ENCODE data around the gene FUT1.

FUT1 gene

DNA sequence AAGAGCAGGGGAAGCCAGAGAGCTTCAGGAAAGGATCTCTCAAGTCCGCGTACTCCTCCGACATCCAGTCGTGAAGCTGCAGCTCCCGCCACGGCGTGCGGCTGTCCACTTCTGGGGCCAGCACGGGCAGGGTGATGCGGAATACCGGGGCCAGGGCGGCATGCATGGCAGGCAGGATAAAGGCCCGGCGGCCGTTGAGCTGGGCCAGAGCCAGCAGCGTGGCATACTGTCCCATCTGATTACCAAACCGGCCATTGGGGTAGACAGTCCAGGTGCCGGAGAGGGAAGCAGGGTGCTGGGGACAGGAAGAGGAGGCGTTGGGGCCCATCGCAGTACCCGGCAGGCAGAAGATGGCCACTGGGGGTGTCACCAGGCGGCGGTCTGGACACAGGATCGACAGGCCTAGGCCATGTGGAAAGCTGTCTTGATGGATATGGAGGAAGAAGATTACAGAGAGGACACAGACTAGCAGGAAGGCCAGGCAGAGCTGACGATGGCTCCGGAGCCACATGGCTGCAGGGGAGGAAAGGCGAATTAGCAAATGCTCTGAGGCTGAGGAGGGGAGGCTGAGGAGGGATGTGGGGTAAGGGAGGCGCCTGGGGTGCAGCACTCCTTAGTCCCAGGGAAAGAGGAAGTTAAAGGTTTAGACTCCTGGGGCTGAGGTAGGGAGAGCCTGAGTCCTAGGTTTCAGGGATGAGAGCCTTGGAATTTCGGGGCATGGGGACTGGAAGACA is 1.5 kb downstream of the FUT1 start:
- Histone ChIP-seq H3K27me3 (ENCODE audit: low read depth, low read length) (no peaks in the 10 kb centered on the region), H3K36me3 (replicated peaks; ENCODE audit: low read depth, low read length) (no peaks in the 10 kb centered on the region), H3K9ac (ENCODE audit: low read length) (no peak overlapping the region), H3K4me3 (ENCODE audit: low read length) (no peak overlapping the region), H3K9me3 (ENCODE audit: insufficient read depth, low read length) (no peaks in the 10 kb centered on the region), H3K79me2 (ENCODE audit: low read length) (no peaks in the 10 kb centered on the region), H3K4me2 (ENCODE audit: low read length) (no peak overlapping the region), H3K4me1 (ENCODE audit: low read length) (peaks cover 4% of the 10 kb centered on the region; the same call in 1 of the 2 replicates), H4K20me1 (ENCODE audit: insufficient read depth, low read length) (no peaks in the 10 kb centered on the region), H2AFZ (ENCODE audit: low read depth, low read length) (no peak overlapping the region), H3K27ac (ENCODE audit: low read length) (no peak overlapping the region)
- TF ChIP-seq, protein P1, sequence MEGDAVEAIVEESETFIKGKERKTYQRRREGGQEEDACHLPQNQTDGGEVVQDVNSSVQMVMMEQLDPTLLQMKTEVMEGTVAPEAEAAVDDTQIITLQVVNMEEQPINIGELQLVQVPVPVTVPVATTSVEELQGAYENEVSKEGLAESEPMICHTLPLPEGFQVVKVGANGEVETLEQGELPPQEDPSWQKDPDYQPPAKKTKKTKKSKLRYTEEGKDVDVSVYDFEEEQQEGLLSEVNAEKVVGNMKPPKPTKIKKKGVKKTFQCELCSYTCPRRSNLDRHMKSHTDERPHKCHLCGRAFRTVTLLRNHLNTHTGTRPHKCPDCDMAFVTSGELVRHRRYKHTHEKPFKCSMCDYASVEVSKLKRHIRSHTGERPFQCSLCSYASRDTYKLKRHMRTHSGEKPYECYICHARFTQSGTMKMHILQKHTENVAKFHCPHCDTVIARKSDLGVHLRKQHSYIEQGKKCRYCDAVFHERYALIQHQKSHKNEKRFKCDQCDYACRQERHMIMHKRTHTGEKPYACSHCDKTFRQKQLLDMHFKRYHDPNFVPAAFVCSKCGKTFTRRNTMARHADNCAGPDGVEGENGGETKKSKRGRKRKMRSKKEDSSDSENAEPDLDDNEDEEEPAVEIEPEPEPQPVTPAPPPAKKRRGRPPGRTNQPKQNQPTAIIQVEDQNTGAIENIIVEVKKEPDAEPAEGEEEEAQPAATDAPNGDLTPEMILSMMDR (IDR thresholded peaks at IDR 0.05; ENCODE audit: low read depth, low read length), result no peak
- no peak for TF ChIP-seq EZH2phosphoT487 (IDR thresholded peaks at IDR 0.05; ENCODE audit: low read depth)

DNA sequence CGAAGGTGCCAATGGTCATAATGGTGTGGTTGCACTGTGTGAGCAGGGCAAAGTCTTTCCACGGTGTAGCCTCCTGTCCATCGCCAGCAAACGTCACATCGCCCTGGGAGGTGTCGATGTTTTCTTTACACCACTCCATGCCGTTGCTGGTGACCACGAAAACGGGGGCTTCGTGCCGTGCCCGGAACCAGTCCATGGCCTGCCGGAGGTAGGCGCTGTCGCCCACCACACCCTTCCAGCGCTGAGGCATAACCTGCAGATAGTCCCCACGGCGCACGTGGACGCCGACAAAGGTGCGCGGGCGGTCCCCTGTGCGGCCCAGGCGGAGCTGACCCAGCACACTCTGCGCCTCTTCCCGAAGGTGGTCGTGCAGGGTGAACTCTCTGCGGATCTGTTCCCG is 2.1 kb downstream of the FUT1 start:
- no peak overlapping the region for H3K4me2 ChIP-seq (ENCODE audit: low read length)
- H3K36me3 ChIP-seq (replicated peaks; ENCODE audit: low read depth, low read length), result no peaks in the 10 kb centered on the region
- no peaks in the 10 kb centered on the region for H3K79me2 ChIP-seq (ENCODE audit: low read length)
- TF ChIP-seq, protein P1 (IDR thresholded peaks at IDR 0.05; ENCODE audit: low read depth, low read length), result no peak
- no peak for TF ChIP-seq EZH2phosphoT487 (IDR thresholded peaks at IDR 0.05; ENCODE audit: low read depth)
- no peaks in the 10 kb centered on the region for H4K20me1 ChIP-seq (ENCODE audit: insufficient read depth, low read length)
- no peak overlapping the region for H3K27ac ChIP-seq (ENCODE audit: low read length)
- H3K27me3 ChIP-seq (ENCODE audit: low read depth, low read length), result no peaks in the 10 kb centered on the region
- H3K4me1 ChIP-seq (ENCODE audit: low read length), result peaks cover 3% of the 10 kb centered on the region; the same call in 1 of the 2 replicates
- no peak overlapping the region for H3K9ac ChIP-seq (ENCODE audit: low read length)
- H2AFZ ChIP-seq (ENCODE audit: low read depth, low read length), result no peak overlapping the region
- H3K9me3 ChIP-seq (ENCODE audit: insufficient read depth, low read length), result no peaks in the 10 kb centered on the region
- H3K4me3 ChIP-seq (ENCODE audit: low read length), result no peak overlapping the region

DNA sequence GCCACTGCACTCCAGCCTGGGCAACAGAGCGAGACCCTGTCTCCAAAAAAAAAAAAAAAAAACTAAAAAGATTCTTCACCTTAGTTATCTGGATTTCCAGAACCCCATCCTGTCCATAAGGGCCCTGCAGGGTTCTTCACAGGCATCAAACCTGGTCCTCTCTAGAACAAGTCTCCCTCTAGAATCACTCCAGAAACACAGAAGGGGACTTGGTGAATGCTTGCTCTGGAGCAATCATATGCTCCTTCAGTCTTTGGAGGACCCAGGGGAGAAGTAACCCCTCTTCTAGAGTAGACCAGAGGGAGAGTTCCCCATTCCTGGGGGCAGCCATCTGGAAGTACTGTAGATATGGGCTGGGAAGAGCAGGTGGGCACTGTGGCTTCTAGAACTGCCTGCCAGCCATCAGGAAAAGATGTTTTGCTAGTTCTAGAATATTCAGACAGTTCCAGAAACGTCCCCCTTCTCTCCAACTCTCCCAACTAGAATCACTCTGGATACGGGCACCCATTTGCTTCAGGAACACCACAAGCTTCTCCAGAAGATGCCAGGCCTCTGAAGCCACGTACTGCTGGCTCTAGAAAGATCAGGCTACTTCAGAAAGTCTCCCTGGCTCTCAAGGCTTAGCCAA is 2.8 kb downstream of the FUT1 start:
- H3K27ac ChIP-seq (ENCODE audit: low read length), result no peak overlapping the region
- no peak overlapping the region for H3K4me3 ChIP-seq (ENCODE audit: low read length)
- no peaks in the 10 kb centered on the region for H3K9me3 ChIP-seq (ENCODE audit: insufficient read depth, low read length)
- H3K36me3 ChIP-seq (replicated peaks; ENCODE audit: low read depth, low read length), result no peaks in the 10 kb centered on the region
- H3K4me2 ChIP-seq (ENCODE audit: low read length), result no peak overlapping the region
- H3K4me1 ChIP-seq (ENCODE audit: low read length), result no peaks in the 10 kb centered on the region
- H3K9ac ChIP-seq (ENCODE audit: low read length), result no peak overlapping the region
- H3K27me3 ChIP-seq (ENCODE audit: low read depth, low read length), result no peaks in the 10 kb centered on the region
- H2AFZ ChIP-seq (ENCODE audit: low read depth, low read length), result no peak overlapping the region
- no peaks in the 10 kb centered on the region for H3K79me2 ChIP-seq (ENCODE audit: low read length)
- no peaks in the 10 kb centered on the region for H4K20me1 ChIP-seq (ENCODE audit: insufficient read depth, low read length)
- TF ChIP-seq, protein P1 (IDR thresholded peaks at IDR 0.05; ENCODE audit: low read depth, low read length), result no peak
- TF ChIP-seq EZH2phosphoT487 (IDR thresholded peaks at IDR 0.05; ENCODE audit: low read depth), result no peak

DNA sequence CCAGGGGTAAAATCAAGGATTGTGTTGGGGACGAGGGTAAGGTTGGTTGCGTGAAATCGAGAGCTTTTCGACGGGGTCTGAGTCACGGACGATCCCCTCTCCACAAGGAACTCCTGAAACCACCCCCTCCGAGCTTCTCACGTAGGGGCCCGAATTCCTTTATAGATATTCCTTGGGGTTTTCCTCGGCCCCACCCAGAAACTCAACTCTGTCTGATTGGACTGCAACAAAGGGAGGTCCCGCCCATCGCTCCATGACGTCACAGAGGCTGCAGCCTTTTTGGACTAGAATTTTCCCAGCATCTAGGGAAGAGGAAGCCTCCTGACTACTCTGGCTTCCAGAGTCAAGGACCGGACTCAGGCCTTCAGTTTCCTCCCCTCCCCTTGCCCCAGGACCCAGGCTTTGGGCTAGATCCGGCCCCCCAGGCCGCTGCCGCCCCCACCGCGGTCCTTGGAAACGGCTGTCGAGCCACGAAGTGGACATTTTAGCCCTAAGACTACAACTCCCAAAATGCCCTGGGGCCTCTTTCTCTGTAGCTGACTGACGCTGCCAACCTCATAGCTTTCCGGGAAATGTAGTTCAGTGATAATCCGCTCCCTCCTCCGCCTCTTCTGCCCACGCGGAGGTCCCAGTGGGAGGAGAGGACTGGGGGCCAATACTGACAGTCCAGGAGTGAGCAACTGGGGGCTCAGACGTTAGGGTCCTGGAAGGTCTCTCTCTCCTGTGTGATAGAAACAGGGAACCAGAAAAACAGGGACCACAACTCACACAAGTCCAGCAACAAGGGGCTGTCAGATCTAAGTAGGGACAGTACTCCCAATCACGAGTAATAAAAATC is 5.5 kb downstream of the FUT1 start, which contains the start of gene IZUMO1:
Gene IZUMO1 (minus strand): TSS at position 172 of the 838 bp plus-strand sequence. CDS start 1,050 bp downstream, outside the sequence.
- no peaks in the 10 kb centered on the region for H3K27me3 ChIP-seq (ENCODE audit: low read depth, low read length)
- no peak within 1 kb of the TSS for H3K9ac ChIP-seq (ENCODE audit: low read length)
- H3K4me1 ChIP-seq (ENCODE audit: low read length), result no peaks in the 10 kb centered on the region
- no peaks in the 10 kb centered on the region for H3K79me2 ChIP-seq (ENCODE audit: low read length)
- H4K20me1 ChIP-seq (ENCODE audit: insufficient read depth, low read length), result no peaks in the 10 kb centered on the region
- H3K9me3 ChIP-seq (ENCODE audit: insufficient read depth, low read length), result no peaks in the 10 kb centered on the region
- H3K4me2 ChIP-seq (ENCODE audit: low read length), result no peak within 1 kb of the TSS
- no peak for TF ChIP-seq EZH2phosphoT487 (IDR thresholded peaks at IDR 0.05; ENCODE audit: low read depth)
- TF ChIP-seq, protein P1 (IDR thresholded peaks at IDR 0.05; ENCODE audit: low read depth, low read length), result no peak
- H3K36me3 ChIP-seq (replicated peaks; ENCODE audit: low read depth, low read length), result no peaks in the 10 kb centered on the region
- no peak within 1 kb of the TSS for H2AFZ ChIP-seq (ENCODE audit: low read depth, low read length)
- no peak within 1 kb of the TSS for H3K4me3 ChIP-seq (ENCODE audit: low read length)
- H3K27ac ChIP-seq (ENCODE audit: low read length), result no peak within 1 kb of the TSS

Measured in OCI-LY3 (cell line).